Ovary (tissue), 9 donors: Measurements from ENCODE around the gene IL11. TPM values are rescaled to one million over a fixed set of nuclear protein-coding genes. Genes with fewer than 3 reads are reported as not detected.

Experiments used
- DNase-seq, 5 donors: peaks; one replicate each; pipeline ENCODE4 v3.0.0-alpha.2; 2019 to 2020
- H3K27ac ChIP-seq, 2 donors: fragments of 200-600 bp; one replicate each; pipeline versions ENCODE4 v1.5.1 to v1.8.0; 2019 to 2022
- H3K27me3 ChIP-seq: fragments of 200-600 bp; one replicate; pipeline ENCODE4 v1.8.0; 2022
- H3K36me3 ChIP-seq: fragments of 200-600 bp; sonication (generic); one replicate; pipeline ENCODE4 v1.5.1; 2019
- H3K4me1 ChIP-seq: one replicate; pipeline ENCODE4 v1.8.1; 2013; ENCODE audit warnings: mild to moderate bottlenecking, moderate library complexity; ENCODE audit not compliant: insufficient read depth
- H3K4me3 ChIP-seq: fragments of 200-600 bp; sonication (generic); one replicate; pipeline ENCODE4 v1.5.1; 2017
- H3K9me3 ChIP-seq, 2 donors: fragments of 200-600 bp in 1 of 2; sonication (generic) in 1 of 2; one replicate each; pipeline versions ENCODE4 v1.5.1 to v1.8.1; 2013 to 2019; ENCODE audit warnings: mild to moderate bottlenecking in 1 of 2, moderate library complexity in 1 of 2
- EP300 ChIP-seq: sonication (generic); formaldehyde crosslinking; IDR thresholded peaks from one replicate; pipeline ENCODE4 v1.6.1; 2017; ENCODE audit warnings: antibody characterized with exemption
- POLR2A ChIP-seq: fragments of 450-650 bp; IDR thresholded peaks from one replicate; pipeline ENCODE4 v1.6.1; 2017; ENCODE audit warnings: antibody characterized with exemption, mild to moderate bottlenecking, moderate library complexity
- WGBS, 3 donors: extraction: QIAGEN DNeasy Blood & Tissue Kit in 1 of 3; methylation state at CpG; one replicate each; pipeline versions ENCODE4 v1.1.5 to v1.1.7; 2013 to 2017; 5-methylcytosine and 5-hydroxymethylcytosine counted together
- intact Hi-C, 4 donors: fragments of 100-400 bp; cut with DNase I; formaldehyde crosslinking; loops; one replicate each; pipeline versions ENCODE4 v1.11.0 to v1.15.1; 2022 to 2023
- polyA plus RNA-seq, 2 donors: library from polyadenylated mRNA; stranded (reverse); fragments of 200-250 nt in 1 of 2; fragments of 350-450 nt in 1 of 2; fragmentation: Illumina TruSeq in 1 of 2; extraction: RNeasy Lipid Tissue Mini Kit (QIAGEN cat#74804) in 1 of 2; gene quantifications; one replicate each; pipeline ENCODE4 v1.2.3, GENCODE V29; 2013 to 2014
- total RNA-seq, 7 donors: library from RNA; depleted of rRNA in 2 of 7; stranded (reverse); fragments of >200 nt in 2 of 7; fragmentation: NEBNext Ultra II Directional in 3 of 7; extraction: Animal tissue kit (Norgen Biotek cat#: 25700) in 3 of 7; gene quantifications; one replicate each; pipeline versions ENCODE4 v1.1.0 to v1.2.4, GENCODE V29; 2016 to 2023
- TF ChIP-seq, protein P1 (sequence below), 3 donors: fragments of 450-650 bp in 2 of 3; fragments of 200-600 bp in 1 of 3; IDR thresholded peaks; one replicate each; pipeline versions ENCODE4 v1.5.1 to v1.8.0; 2016 to 2022; ENCODE audit warnings: antibody characterized with exemption in 3 of 3, mild to moderate bottlenecking in 1 of 3
- donor health status: DM: no; HTN: no; CAD: no; lungs with moderate emphysema.
- donor health status: DM: no; HTN: no; CAD: no.
- donor health status: Bipolar disorder and iron deficiency.
- donor health status: DM: yes; HTN: yes; CAD: no.
- donor health status: DM: no; HTN: no; CAD: no.
- donor health status: DM: yes; HTN: yes; CAD: no.

IL11 gene
- total and polyA plus RNA-seq, 9 donors = 0.08 to 1.3 (median 0.11) TPM; not detected in 6

DNA sequence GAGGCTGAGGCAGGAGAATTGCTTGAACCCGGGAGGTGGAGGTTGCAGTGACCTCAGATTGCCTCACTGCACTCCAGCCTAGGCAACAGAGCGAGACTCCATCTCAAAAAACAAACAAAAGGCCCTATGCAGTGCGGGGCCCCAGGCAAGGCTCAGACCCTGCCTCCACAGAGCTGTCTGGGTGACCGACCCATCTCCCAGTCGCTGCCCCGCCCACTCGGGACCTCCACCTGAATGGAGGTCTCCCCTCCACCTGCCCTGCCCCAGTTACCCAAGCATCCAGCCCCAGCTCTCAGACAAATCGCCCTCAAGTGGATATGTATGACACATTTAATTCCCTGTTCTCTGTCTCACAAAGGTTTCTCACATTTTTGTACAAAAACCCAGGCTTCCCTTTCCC is 5.0 kb downstream of the IL11 start:
- no peak overlapping the region for H3K4me3 ChIP-seq
- H3K27me3 ChIP-seq = peaks cover 2% of the 10 kb centered on the region
- TF ChIP-seq, protein P1, sequence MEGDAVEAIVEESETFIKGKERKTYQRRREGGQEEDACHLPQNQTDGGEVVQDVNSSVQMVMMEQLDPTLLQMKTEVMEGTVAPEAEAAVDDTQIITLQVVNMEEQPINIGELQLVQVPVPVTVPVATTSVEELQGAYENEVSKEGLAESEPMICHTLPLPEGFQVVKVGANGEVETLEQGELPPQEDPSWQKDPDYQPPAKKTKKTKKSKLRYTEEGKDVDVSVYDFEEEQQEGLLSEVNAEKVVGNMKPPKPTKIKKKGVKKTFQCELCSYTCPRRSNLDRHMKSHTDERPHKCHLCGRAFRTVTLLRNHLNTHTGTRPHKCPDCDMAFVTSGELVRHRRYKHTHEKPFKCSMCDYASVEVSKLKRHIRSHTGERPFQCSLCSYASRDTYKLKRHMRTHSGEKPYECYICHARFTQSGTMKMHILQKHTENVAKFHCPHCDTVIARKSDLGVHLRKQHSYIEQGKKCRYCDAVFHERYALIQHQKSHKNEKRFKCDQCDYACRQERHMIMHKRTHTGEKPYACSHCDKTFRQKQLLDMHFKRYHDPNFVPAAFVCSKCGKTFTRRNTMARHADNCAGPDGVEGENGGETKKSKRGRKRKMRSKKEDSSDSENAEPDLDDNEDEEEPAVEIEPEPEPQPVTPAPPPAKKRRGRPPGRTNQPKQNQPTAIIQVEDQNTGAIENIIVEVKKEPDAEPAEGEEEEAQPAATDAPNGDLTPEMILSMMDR (IDR thresholded peaks at IDR 0.05) = no peak
- TF ChIP-seq POLR2A (no peak), EP300 (no peak)
- no peak for DNase-seq
- no peaks in the 10 kb centered on the region for H3K9me3 ChIP-seq
- intact Hi-C loops = no loop called here
- H3K27ac ChIP-seq = no peak overlapping the region
- 88 to 91% (median 89%) methylated on average over 8 of the region's 8 CpGs for WGBS, 3 donors
- H3K4me1 ChIP-seq = no peaks in the 10 kb centered on the region
- H3K36me3 ChIP-seq = no peaks in the 10 kb centered on the region

DNA sequence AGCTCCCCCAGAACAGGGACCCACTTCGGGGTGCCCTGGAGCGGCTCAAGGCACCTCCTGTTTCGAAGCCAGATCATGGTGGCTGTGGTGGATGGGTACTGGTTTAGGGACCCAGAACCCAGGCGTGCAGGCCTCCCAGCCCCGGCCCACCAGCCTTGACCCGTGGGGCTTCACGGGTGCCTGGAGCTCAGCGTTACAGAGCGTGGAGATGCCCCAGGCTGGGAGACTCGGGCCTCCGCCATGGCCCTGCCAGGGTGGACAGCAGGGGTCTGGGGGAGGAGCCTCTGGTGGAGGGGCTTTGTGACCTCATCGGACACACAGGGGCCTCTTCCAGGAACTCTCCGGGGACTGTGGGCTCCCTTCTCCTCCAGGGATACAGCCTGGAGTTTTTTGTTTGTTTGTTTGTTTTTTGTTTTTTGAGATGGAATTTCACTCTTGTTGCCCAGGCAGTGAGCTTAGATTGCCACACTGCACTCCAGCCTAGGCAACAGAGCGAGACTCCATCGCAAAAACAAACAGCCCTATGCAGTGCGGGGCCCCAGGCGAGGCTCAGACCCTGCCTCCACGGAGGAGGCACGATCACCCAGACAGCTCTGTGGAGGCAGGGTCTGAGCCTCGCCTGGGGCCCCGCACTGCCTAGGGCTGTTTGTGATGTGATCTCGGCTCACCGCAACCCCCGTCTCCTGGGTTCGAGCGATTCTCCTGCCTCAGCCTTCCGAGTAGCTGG is 7.1 kb downstream of the IL11 start, which contains the start of gene GARIN5B:
GARIN5B (minus strand) TSS at position 271 of the 727 bp plus-strand sequence; CDS start at position 77, 194 bp downstream.
- no peak for DNase-seq
- Histone ChIP-seq H3K27me3 (no peaks in the 10 kb centered on the region), H3K4me1 (no peaks in the 10 kb centered on the region), H3K27ac (no peak within 1 kb of the TSS), H3K9me3 (no peaks in the 10 kb centered on the region), H3K36me3 (no peaks in the 10 kb centered on the region), H3K4me3 (no peak within 1 kb of the TSS)
- TF ChIP-seq, protein P1 (IDR thresholded peaks at IDR 0.05) = no peak
- no peak for TF ChIP-seq POLR2A
- no peak for TF ChIP-seq EP300
- intact Hi-C loops = no loop called here
- WGBS, 3 donors = 72 to 78% (median 74%) methylated on average over 25 to 27 of the region's 27 CpGs

DNA sequence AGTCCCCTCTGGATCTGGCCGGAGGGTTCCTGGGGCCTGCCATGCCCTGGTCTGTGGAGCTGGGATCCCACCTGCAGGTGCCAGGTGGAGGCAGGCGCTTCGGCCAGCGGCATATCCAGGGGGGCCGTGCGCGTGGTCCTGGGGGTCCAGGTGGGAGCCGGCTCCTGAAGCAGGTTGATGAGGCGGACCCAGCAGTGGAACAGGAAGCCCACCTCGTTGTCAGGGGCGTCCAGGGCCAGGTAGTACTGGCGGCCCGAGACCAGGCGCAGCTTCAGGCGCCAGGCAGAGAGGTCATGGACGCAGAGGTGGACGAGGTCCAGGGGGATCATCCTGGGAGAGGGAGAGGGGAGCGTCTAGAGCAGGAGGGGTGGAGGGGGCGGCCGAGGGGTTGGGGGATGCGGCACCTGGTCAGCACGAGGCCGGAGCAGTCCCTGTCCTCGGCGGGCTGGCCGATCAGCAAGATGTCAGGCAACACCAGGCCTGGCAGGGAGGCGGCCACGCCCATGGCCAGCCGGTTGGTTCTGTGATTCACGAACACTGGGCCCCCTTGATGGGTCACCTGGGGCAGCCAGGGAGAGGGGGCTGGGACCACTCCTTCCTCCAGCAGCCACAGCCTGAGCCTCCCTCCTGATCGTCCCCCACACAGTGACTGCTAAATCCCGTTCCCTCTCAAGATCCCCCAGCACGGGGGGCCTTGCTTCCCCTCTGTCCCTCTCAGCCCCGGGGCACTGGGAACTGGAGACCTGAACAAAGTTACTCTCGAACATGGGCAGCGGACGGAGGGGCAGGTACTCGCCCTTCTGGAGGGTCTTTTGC is 7.9 kb downstream of the IL11 start:
- DNase-seq = no peak
- Histone ChIP-seq H3K36me3 (no peaks in the 10 kb centered on the region), H3K4me1 (no peaks in the 10 kb centered on the region), H3K27me3 (no peaks in the 10 kb centered on the region), H3K4me3 (no peak overlapping the region), H3K9me3 (no peaks in the 10 kb centered on the region), H3K27ac (no peak overlapping the region)
- intact Hi-C loops = no loop called here
- 80 to 85% (median 82%) methylated on average over 38 of the region's 38 CpGs for WGBS, 3 donors
- TF ChIP-seq EP300 (no peak), POLR2A (no peak)
- TF ChIP-seq, protein P1 (IDR thresholded peaks at IDR 0.05) = no peak

DNA sequence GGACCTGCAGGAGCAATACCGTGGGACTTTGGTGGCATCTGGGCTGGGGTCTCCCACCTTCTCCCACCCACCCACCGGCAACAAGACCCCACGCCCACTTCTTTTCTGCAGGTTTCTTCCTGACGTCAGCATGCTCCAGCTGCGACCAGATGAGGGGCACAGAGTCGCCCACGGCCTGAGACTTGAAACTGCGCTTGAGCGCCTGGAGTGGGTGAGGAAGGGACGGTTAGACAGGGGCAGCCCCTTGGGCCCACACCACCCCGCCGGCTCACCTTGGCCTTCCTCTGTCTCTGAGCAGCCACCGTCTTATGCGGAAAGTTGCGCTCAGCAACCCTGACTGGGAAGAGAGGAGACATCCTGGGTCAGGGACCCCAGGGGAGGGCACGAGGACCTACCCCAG is 9.4 kb downstream of the IL11 start:
- no peak overlapping the region for H3K4me3 ChIP-seq
- H3K27me3 ChIP-seq = no peaks in the 10 kb centered on the region
- no peaks in the 10 kb centered on the region for H3K9me3 ChIP-seq
- no peak overlapping the region for H3K27ac ChIP-seq
- TF ChIP-seq, protein P1 (IDR thresholded peaks at IDR 0.05) = no peak
- TF ChIP-seq POLR2A (no peak), EP300 (no peak)
- DNase-seq = no peak
- no peaks in the 10 kb centered on the region for H3K36me3 ChIP-seq
- no peaks in the 10 kb centered on the region for H3K4me1 ChIP-seq
- intact Hi-C loops = no loop called here
- 89 to 92% (median 92%) methylated on average over 16 of the region's 16 CpGs for WGBS, 3 donors
